ENCODE data around the gene OTOA.
"Not testable (repeated sequence)": the region's sequence is repeated elsewhere in the genome, so short reads cannot be mapped to it uniquely, and the experiment has no call there.

OTOA gene

GRCh38 chr16:21780525-21780924 lies 116.8 kb downstream of the OTOA start:
- H3K4me1 ChIP-seq (ENCODE audit: control insufficient read depth in 5 of 5, insufficient read depth in 5 of 5, low read length in 5 of 5); H3K4me3 ChIP-seq (ENCODE audit: low read depth in 1 of 5, low read length in 5 of 5); H3K36me3 ChIP-seq (ENCODE audit: control insufficient read depth in 5 of 5, insufficient read depth in 5 of 5, low read length in 5 of 5); H3K27ac ChIP-seq (ENCODE audit: low read depth, low read length); H3K9me3 ChIP-seq (ENCODE audit: control insufficient read depth in 5 of 5, low read length in 5 of 5); H3K27me3 ChIP-seq (ENCODE audit: control insufficient read depth in 5 of 5, insufficient read depth in 4 of 5, low read length in 5 of 5); H3K9ac ChIP-seq (ENCODE audit: low read length in 5 of 5): not testable (repeated sequence)

GRCh38 chr16:21790506-21790905 lies 126.7 kb downstream of the OTOA start:
- not testable (repeated sequence) for H3K9me3 ChIP-seq (ENCODE audit: control insufficient read depth in 5 of 5, low read length in 5 of 5); H3K27ac ChIP-seq (ENCODE audit: low read depth, low read length); H3K4me3 ChIP-seq (ENCODE audit: low read depth in 1 of 5, low read length in 5 of 5); H3K4me1 ChIP-seq (ENCODE audit: control insufficient read depth in 5 of 5, insufficient read depth in 5 of 5, low read length in 5 of 5); H3K9ac ChIP-seq (ENCODE audit: low read length in 5 of 5); H3K36me3 ChIP-seq (ENCODE audit: control insufficient read depth in 5 of 5, insufficient read depth in 5 of 5, low read length in 5 of 5); H3K27me3 ChIP-seq (ENCODE audit: control insufficient read depth in 5 of 5, insufficient read depth in 4 of 5, low read length in 5 of 5)

GRCh38 chr16:21793310-21793709 lies 129.5 kb downstream of the OTOA start:
- not testable (repeated sequence) for H3K4me3 ChIP-seq (ENCODE audit: low read depth in 1 of 5, low read length in 5 of 5); H3K36me3 ChIP-seq (ENCODE audit: control insufficient read depth in 5 of 5, insufficient read depth in 5 of 5, low read length in 5 of 5); H3K27ac ChIP-seq (ENCODE audit: low read depth, low read length); H3K4me1 ChIP-seq (ENCODE audit: control insufficient read depth in 5 of 5, insufficient read depth in 5 of 5, low read length in 5 of 5); H3K27me3 ChIP-seq (ENCODE audit: control insufficient read depth in 5 of 5, insufficient read depth in 4 of 5, low read length in 5 of 5); H3K9me3 ChIP-seq (ENCODE audit: control insufficient read depth in 5 of 5, low read length in 5 of 5); H3K9ac ChIP-seq (ENCODE audit: low read length in 5 of 5)

GRCh38 chr16:21798601-21799000 lies 134.8 kb downstream of the OTOA start:
- H3K9ac ChIP-seq (ENCODE audit: low read length in 5 of 5); H3K9me3 ChIP-seq (ENCODE audit: control insufficient read depth in 5 of 5, low read length in 5 of 5); H3K27me3 ChIP-seq (ENCODE audit: control insufficient read depth in 5 of 5, insufficient read depth in 4 of 5, low read length in 5 of 5); H3K36me3 ChIP-seq (ENCODE audit: control insufficient read depth in 5 of 5, insufficient read depth in 5 of 5, low read length in 5 of 5); H3K4me3 ChIP-seq (ENCODE audit: low read depth in 1 of 5, low read length in 5 of 5); H3K27ac ChIP-seq (ENCODE audit: low read depth, low read length); H3K4me1 ChIP-seq (ENCODE audit: control insufficient read depth in 5 of 5, insufficient read depth in 5 of 5, low read length in 5 of 5): not testable (repeated sequence)

GRCh38 chr16:21801538-21802374 lies 138.0 kb downstream of the OTOA start:
- H3K36me3 ChIP-seq (ENCODE audit: control insufficient read depth in 5 of 5, insufficient read depth in 5 of 5, low read length in 5 of 5); H3K9me3 ChIP-seq (ENCODE audit: control insufficient read depth in 5 of 5, low read length in 5 of 5); H3K9ac ChIP-seq (ENCODE audit: low read length in 5 of 5); H3K4me1 ChIP-seq (ENCODE audit: control insufficient read depth in 5 of 5, insufficient read depth in 5 of 5, low read length in 5 of 5); H3K4me3 ChIP-seq (ENCODE audit: low read depth in 1 of 5, low read length in 5 of 5); H3K27ac ChIP-seq (ENCODE audit: low read depth, low read length); H3K27me3 ChIP-seq (ENCODE audit: control insufficient read depth in 5 of 5, insufficient read depth in 4 of 5, low read length in 5 of 5): not testable (repeated sequence)

GRCh38 chr16:21802375-21802663 lies 138.6 kb downstream of the OTOA start:
- not testable (repeated sequence) for H3K27me3 ChIP-seq (ENCODE audit: control insufficient read depth in 5 of 5, insufficient read depth in 4 of 5, low read length in 5 of 5); H3K36me3 ChIP-seq (ENCODE audit: control insufficient read depth in 5 of 5, insufficient read depth in 5 of 5, low read length in 5 of 5); H3K27ac ChIP-seq (ENCODE audit: low read depth, low read length); H3K9ac ChIP-seq (ENCODE audit: low read length in 5 of 5); H3K9me3 ChIP-seq (ENCODE audit: control insufficient read depth in 5 of 5, low read length in 5 of 5); H3K4me1 ChIP-seq (ENCODE audit: control insufficient read depth in 5 of 5, insufficient read depth in 5 of 5, low read length in 5 of 5); H3K4me3 ChIP-seq (ENCODE audit: low read depth in 1 of 5, low read length in 5 of 5)

All from subcutaneous abdominal adipose tissue (tissue), 5 donors.